Kasumi-1 (cell line): ENCODE data around the gene CAB39L.

Experiments
- DNase-seq, 2 experiments: peaks; one replicate each; lab custom pipeline; 2025; lab: John Stamatoyannopoulos, UW

Gene CAB39L

DNA sequence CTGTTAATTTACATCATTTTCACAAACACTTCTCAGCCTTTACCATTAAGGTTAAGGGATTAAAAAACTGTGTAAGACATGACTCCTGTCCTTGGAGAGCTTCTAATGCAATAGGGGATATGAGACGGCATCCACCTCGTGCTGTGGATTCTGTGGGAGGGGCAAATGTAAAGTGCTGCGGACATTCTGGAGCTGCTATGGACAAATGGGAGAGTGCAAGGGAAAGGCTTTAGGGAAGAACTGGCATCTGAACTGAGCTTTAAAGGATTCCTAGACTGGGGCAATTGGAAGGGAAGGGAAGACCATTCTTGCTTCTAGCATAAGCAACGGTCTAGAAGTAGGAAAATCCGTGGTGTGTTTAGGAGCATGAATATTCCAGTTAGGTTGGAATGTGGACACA, 164.8 kb downstream of the CAB39L start:
- no peak for DNase-seq

DNA sequence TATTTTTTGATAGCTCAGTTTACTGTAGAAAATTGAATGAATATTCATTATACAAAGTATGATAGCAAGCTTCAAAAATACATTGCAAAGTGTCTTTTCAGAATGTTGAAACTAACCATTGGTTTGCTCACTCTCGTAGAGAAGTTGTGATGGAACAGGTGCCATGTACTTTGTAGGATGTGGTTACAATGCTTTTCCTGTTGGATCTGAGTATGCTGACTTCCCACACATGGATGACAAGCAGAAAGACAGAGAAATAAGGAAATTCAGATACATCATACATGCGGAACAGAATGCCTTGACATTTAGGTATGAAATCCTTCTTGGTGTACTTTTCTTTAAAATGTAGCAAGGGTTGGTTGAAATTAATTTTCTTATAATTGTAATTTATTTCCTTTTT, 165.7 kb downstream of the CAB39L start:
- peak in 1 of 2 experiments; percentile 14 for DNase-seq

GRCh38 chr13:49272296-49272695, 171.6 kb downstream of the CAB39L start:
- DNase-seq, result no peak

DNA sequence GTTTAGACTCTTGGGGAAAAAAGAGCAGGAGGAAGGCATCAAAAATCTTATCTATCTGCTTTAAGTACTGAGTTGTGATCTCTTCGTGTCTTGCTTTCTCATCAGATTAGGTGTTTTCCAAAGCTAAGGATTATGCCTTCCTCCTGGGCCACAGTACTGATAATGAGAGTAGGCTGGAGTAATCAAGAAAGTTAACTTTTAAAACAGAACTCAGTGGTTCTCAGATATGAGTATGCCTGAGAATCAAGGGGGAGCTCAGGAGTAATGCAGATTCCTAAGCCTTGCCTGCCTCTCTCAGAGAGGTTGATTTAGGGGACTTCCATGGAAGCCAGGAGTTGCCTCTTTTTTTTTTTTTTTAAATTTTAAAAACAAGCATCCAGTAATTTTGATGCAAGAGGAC, 172.6 kb downstream of the CAB39L start:
- no peak for DNase-seq

- no peak for DNase-seq
These were observed 178.0 kb downstream of the CAB39L start for GRCh38 chr13:49265822-49266221.

- no peak for DNase-seq
These were observed 181.2 kb downstream of the CAB39L start for GRCh38 chr13:49262634-49263033.

DNA sequence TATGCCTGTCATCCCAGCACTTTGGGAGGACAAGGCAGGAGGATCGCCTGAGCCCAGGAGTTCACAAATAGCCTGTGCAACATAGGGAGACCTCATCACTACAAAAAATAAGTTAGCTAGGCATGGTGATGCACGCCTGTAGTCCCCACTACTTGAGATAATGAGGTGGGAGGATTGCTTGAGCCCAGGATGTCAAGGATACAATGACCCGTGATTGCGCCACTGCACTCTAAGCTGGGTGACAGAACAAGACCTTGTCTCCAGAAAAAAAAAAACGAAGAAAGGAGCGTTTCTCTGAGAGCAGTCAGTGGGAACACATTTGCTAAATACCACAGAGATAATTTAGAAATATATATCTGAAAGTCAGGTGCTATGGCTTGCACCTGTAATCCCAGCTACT, 184.3 kb downstream of the CAB39L start:
- DNase-seq, result no peak
